Measurements from ENCODE around the gene PDP2. TPM values are rescaled to one million over a fixed set of nuclear protein-coding genes. Genes with fewer than 3 reads are reported as not detected.
"Not testable (repeated sequence)": the region's sequence is repeated elsewhere in the genome, so short reads cannot be mapped to it uniquely, and the experiment has no call there.

PDP2 gene
- total RNA-seq, 1 experiment from 2014 or later: 44.4 TPM

DNA sequence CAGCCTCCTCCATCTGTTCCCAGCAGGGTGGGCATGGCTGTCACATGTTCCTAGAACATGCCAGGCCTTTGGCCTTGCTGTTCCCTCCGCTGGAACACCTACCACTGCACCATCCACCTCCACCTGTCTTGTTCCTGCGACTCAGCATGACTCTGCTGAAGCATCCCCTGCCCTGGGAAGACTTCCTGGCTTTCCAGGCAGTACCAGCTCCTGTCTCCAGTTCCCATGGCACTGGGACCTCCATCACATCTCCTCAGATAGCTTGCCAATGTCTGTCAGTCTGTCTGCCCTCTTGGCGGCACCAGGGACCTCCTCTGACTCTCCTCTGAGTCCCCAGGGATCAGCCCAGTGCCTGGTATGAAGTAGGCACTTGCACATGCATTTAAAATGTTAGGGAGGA is 15.7 kb downstream of the PDP2 start:
- BruUV-seq (replicated peaks): no TSS peak
- H3K27me3 ChIP-seq (replicated peaks; ENCODE audit: control insufficient read depth, insufficient read depth, low read length): no peaks in the 10 kb centered on the region
- ChIA-PET POLR2A (no interaction called here), CTCF (interaction anchor here (0.5 to 3.0 kb wide), 16 partner anchors 9 to 274 kb away, joined by 3 to 36 read pairs (median 4); partner anchors contain the start of genes CDH16, CIAO2B, NOL3 and PDP2)
- peak overlapping the region; percentile 64 for H3K27ac Mint-ChIP-seq (ENCODE audit: unreplicated experiment)
- H3K9me3 Mint-ChIP-seq (ENCODE audit: unreplicated experiment): no peaks in the 10 kb centered on the region
- TF ChIP-seq, protein P1, sequence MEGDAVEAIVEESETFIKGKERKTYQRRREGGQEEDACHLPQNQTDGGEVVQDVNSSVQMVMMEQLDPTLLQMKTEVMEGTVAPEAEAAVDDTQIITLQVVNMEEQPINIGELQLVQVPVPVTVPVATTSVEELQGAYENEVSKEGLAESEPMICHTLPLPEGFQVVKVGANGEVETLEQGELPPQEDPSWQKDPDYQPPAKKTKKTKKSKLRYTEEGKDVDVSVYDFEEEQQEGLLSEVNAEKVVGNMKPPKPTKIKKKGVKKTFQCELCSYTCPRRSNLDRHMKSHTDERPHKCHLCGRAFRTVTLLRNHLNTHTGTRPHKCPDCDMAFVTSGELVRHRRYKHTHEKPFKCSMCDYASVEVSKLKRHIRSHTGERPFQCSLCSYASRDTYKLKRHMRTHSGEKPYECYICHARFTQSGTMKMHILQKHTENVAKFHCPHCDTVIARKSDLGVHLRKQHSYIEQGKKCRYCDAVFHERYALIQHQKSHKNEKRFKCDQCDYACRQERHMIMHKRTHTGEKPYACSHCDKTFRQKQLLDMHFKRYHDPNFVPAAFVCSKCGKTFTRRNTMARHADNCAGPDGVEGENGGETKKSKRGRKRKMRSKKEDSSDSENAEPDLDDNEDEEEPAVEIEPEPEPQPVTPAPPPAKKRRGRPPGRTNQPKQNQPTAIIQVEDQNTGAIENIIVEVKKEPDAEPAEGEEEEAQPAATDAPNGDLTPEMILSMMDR (IDR thresholded peaks at IDR 0.05; ENCODE audit: insufficient read depth in 1 of 2, low read depth in 1 of 2, low read length in 1 of 2, severe bottlenecking in 1 of 2, unreplicated experiment in 1 of 2): no peak
- H3K9me3 ChIP-seq: no peaks in the 10 kb centered on the region
- no peak overlapping the region for H3K4me3 Mint-ChIP-seq (ENCODE audit: unreplicated experiment)
- peaks cover 33% of the 10 kb centered on the region for H3K4me1 Mint-ChIP-seq (ENCODE audit: low read depth, unreplicated experiment)
- intact Hi-C loops (cut with micrococcal nuclease; ENCODE audit: unreplicated experiment): loop anchor here (1.0 to 2.0 kb wide), 3 partner anchors 29 to 59 kb away; partner anchors contain the start of gene RRAD
- H3K36me3 Mint-ChIP-seq (ENCODE audit: insufficient read depth, unreplicated experiment): peaks cover 8% of the 10 kb centered on the region
- DNase-seq: no peak
- H3K36me3 ChIP-seq (ENCODE audit: control insufficient read depth, insufficient read depth, low read length): no peaks in the 10 kb centered on the region
- no peak overlapping the region for H3K4me3 ChIP-seq (ENCODE audit: low read depth, low read length)
- peaks cover 46% of the 10 kb centered on the region for H3K4me1 ChIP-seq
- no peaks in the 10 kb centered on the region for H3K27me3 Mint-ChIP-seq (ENCODE audit: insufficient read depth, unreplicated experiment)

DNA sequence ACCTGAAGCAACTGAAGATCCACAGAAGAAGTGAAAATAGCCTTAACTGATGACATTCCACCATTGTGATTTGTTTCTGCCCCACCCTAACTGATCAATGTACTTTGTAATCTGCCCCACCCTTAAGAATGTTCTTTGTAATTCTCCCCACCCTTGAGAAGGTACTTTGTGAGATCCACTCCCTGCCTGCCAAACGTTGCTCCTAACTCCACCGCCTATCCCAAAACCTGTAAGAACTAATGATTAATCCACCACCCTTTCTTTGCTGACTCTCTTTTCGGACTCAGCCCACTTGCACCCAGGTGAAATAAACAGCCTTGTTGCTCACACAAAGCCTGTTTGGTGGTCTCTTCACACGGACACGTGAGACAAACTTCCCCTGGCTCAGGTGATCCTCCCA is 16.4 kb downstream of the PDP2 start:
- peaks cover 33% of the 10 kb centered on the region for H3K4me1 Mint-ChIP-seq (ENCODE audit: low read depth, unreplicated experiment)
- H3K4me3 Mint-ChIP-seq (ENCODE audit: unreplicated experiment); H3K36me3 ChIP-seq (ENCODE audit: control insufficient read depth, insufficient read depth, low read length); H3K9me3 ChIP-seq; H3K9me3 Mint-ChIP-seq (ENCODE audit: unreplicated experiment); H3K36me3 Mint-ChIP-seq (ENCODE audit: insufficient read depth, unreplicated experiment); intact Hi-C loops (cut with micrococcal nuclease; ENCODE audit: unreplicated experiment); POLR2A ChIA-PET; DNase-seq; H3K4me3 ChIP-seq (ENCODE audit: low read depth, low read length); H3K27me3 Mint-ChIP-seq (ENCODE audit: insufficient read depth, unreplicated experiment); BruUV-seq (replicated peaks); H3K27me3 ChIP-seq (replicated peaks; ENCODE audit: control insufficient read depth, insufficient read depth, low read length): not testable (repeated sequence)
- CTCF ChIA-PET: interaction anchor here (0.6 to 3.0 kb wide), 6 partner anchors 10 to 74 kb away, joined by 3 to 36 read pairs (median 7); no protein-coding TSS in a partner anchor
- H3K4me1 ChIP-seq: peaks cover 51% of the 10 kb centered on the region
- peak overlapping the region; percentile 64 for H3K27ac Mint-ChIP-seq (ENCODE audit: unreplicated experiment)

DNA sequence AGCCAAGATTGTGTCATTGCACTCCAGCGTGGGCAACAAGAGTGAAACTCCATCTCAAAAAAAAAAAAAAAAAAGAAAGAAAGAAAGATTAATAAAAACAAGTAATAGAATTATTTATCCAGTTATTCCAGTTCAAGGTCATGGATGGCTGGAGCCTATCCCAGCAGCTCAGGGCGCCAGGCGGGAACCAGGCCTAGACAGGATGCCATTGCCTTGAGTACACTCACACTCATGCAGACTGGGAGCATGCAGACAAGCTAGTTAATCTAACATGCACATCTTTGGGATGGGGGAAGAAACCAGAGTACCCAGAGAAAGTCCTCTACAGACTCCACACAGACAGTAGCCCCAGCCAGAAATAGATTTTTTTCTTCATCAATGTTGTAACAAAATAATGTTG is 17.9 kb downstream of the PDP2 start:
- H3K4me1 ChIP-seq: peaks cover 51% of the 10 kb centered on the region
- Mint-ChIP-seq H3K4me3 (ENCODE audit: unreplicated experiment) (no peak overlapping the region), H3K36me3 (ENCODE audit: insufficient read depth, unreplicated experiment) (no peaks in the 10 kb centered on the region), H3K27ac (ENCODE audit: unreplicated experiment) (no peak overlapping the region), H3K9me3 (ENCODE audit: unreplicated experiment) (no peaks in the 10 kb centered on the region), H3K27me3 (ENCODE audit: insufficient read depth, unreplicated experiment) (no peaks in the 10 kb centered on the region), H3K4me1 (ENCODE audit: low read depth, unreplicated experiment) (peaks cover 33% of the 10 kb centered on the region)
- H3K36me3 ChIP-seq (ENCODE audit: control insufficient read depth, insufficient read depth, low read length): no peaks in the 10 kb centered on the region
- CTCF ChIA-PET: interaction anchor here (0.6 kb wide), 1 partner anchor 278 kb away, joined by 4 read pairs; no protein-coding TSS in a partner anchor
- no peaks in the 10 kb centered on the region for H3K9me3 ChIP-seq
- intact Hi-C loops (cut with micrococcal nuclease; ENCODE audit: unreplicated experiment): no loop called here
- POLR2A ChIA-PET: no interaction called here
- TF ChIP-seq, protein P1 (IDR thresholded peaks at IDR 0.05; ENCODE audit: insufficient read depth in 1 of 2, low read depth in 1 of 2, low read length in 1 of 2, severe bottlenecking in 1 of 2, unreplicated experiment in 1 of 2): no peak
- H3K4me3 ChIP-seq (ENCODE audit: low read depth, low read length): no peak overlapping the region
- no peaks in the 10 kb centered on the region for H3K27me3 ChIP-seq (replicated peaks; ENCODE audit: control insufficient read depth, insufficient read depth, low read length)
- DNase-seq: no peak
- BruUV-seq (replicated peaks): no TSS peak

DNA sequence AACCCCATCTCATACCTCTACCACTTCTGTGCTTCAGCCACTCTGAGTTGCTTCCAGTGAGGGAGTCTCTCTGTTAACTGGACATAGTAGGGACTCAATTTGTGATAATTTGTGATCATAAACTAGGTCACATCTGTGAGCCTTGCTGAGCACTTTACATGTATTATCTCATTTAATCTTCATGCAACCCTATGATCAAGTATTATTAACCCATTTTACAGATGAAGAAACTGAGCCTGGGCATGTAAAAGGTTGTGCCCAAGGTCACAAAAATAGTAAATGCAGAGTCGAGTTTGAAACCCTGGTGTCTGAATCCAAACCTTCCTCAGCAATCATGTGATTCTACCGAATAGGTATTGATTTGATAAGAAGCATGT is 18.6 kb downstream of the PDP2 start:
- Histone ChIP-seq H3K4me1 (peaks cover 56% of the 10 kb centered on the region), H3K9me3 (no peaks in the 10 kb centered on the region), H3K27me3 (replicated peaks; ENCODE audit: control insufficient read depth, insufficient read depth, low read length) (no peaks in the 10 kb centered on the region), H3K4me3 (ENCODE audit: low read depth, low read length) (no peak overlapping the region), H3K36me3 (ENCODE audit: control insufficient read depth, insufficient read depth, low read length) (no peaks in the 10 kb centered on the region)
- Mint-ChIP-seq H3K4me1 (ENCODE audit: low read depth, unreplicated experiment) (peaks cover 33% of the 10 kb centered on the region), H3K36me3 (ENCODE audit: insufficient read depth, unreplicated experiment) (no peaks in the 10 kb centered on the region), H3K4me3 (ENCODE audit: unreplicated experiment) (no peak overlapping the region), H3K27me3 (ENCODE audit: insufficient read depth, unreplicated experiment) (no peaks in the 10 kb centered on the region), H3K27ac (ENCODE audit: unreplicated experiment) (peak overlapping the region; percentile 69), H3K9me3 (ENCODE audit: unreplicated experiment) (no peaks in the 10 kb centered on the region)
- intact Hi-C loops (cut with micrococcal nuclease; ENCODE audit: unreplicated experiment): no loop called here
- no peak for DNase-seq
- TF ChIP-seq, protein P1 (IDR thresholded peaks at IDR 0.05; ENCODE audit: insufficient read depth in 1 of 2, low read depth in 1 of 2, low read length in 1 of 2, severe bottlenecking in 1 of 2, unreplicated experiment in 1 of 2): no peak
- ChIA-PET POLR2A (no interaction called here), CTCF (no interaction called here)
- BruUV-seq (replicated peaks): no TSS peak

All from Caco-2 (cell line).